ENCODE data around the gene CCDC73. TPM values are rescaled to one million over a fixed set of nuclear protein-coding genes. Genes with fewer than 3 reads are reported as not detected.
A peak's percentile ranks its signal among the peaks of the same experiment; 100 is the strongest.

The CCDC73 gene
- total RNA-seq, 3 donors from 2014 or later = not detected

- DNase-seq (no peak), ATAC-seq (no peak)
- Histone ChIP-seq H3K9me3 (no peaks in the 10 kb centered on the region), H3K4me1 (ENCODE audit: low read depth) (no peaks in the 10 kb centered on the region), H3K36me3 (ENCODE audit: low read depth) (no peaks in the 10 kb centered on the region), H3K4me3 (no peak overlapping the region)
- intact Hi-C loops (cut with DNase I, micrococcal nuclease) = no loop called here
- TF ChIP-seq CTCF (IDR thresholded peaks at IDR 0.05) = no peak
Measured at GRCh38 chr11:32820497-32820896, 26.0 kb upstream of the CCDC73 start.

GRCh38 chr11:32819187-32819586 is 24.7 kb upstream of the CCDC73 start:
- H3K36me3 ChIP-seq (ENCODE audit: low read depth) = no peaks in the 10 kb centered on the region
- intact Hi-C loops (cut with DNase I, micrococcal nuclease) = no loop called here
- ATAC-seq = no peak

DNA sequence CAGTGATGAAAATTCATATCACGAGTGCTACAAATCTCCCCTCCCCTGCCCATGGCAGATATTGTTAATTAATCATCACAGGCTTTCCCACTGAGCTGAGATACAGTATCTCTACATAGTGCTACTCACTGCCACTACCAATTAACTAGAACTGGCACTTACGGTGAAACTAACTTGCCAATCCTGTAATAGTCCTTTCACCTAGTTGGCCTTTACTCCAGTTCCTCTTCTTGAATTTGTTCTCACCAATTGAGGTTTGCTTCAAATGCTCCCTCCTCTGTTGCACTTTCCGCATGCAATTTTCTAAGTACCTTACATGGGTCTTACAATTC is 23.4 kb upstream of the CCDC73 start:
- no peak for ATAC-seq
- intact Hi-C loops (cut with DNase I, micrococcal nuclease) = no loop called here
- TF ChIP-seq CTCF (IDR thresholded peaks at IDR 0.05) = no peak

More at GRCh38 chr11:32819187-32819586, 24.7 kb upstream of the CCDC73 start:
- H3K4me1 ChIP-seq (ENCODE audit: low read depth) = no peaks in the 10 kb centered on the region
- H3K9me3 ChIP-seq = no peaks in the 10 kb centered on the region
- no peak for TF ChIP-seq CTCF (IDR thresholded peaks at IDR 0.05)
- H3K4me3 ChIP-seq = no peak overlapping the region
- no peak for DNase-seq

GRCh38 chr11:32817181-32817851 is 22.9 kb upstream of the CCDC73 start:
- Histone ChIP-seq H3K4me3 (no peak overlapping the region), H3K4me1 (ENCODE audit: low read depth) (no peaks in the 10 kb centered on the region), H3K36me3 (ENCODE audit: low read depth) (no peaks in the 10 kb centered on the region), H3K9me3 (no peaks in the 10 kb centered on the region)
- no peak for TF ChIP-seq CTCF (IDR thresholded peaks at IDR 0.05)
- no peak for DNase-seq
- intact Hi-C loops (cut with DNase I, micrococcal nuclease) = no loop called here
- ATAC-seq = no peak

More for the DNA sequence above, 23.4 kb upstream of the CCDC73 start:
- H3K36me3 ChIP-seq (ENCODE audit: low read depth) = no peaks in the 10 kb centered on the region
- H3K9me3 ChIP-seq = no peaks in the 10 kb centered on the region
- no peaks in the 10 kb centered on the region for H3K4me1 ChIP-seq (ENCODE audit: low read depth)
- DNase-seq = no peak
- no peak overlapping the region for H3K4me3 ChIP-seq

DNA sequence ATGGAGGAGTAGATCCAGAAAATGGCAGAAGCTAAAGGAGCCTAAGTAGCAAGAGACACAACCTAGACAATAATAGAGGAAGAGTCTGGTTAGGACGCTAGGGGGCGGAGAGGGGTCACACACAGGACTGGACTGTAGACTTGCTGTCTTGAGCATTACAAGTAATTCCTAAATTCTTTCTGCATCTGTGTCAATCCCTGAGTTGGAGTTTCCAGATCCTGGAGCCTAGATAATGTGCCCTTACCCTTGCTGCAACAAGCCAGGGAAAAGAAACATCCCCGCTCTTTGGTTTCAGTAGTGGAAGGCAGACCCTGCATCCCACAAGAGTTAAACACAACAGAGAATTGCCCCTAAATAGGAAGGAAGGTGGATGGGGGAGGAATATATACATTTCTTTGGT is 14.9 kb upstream of the CCDC73 start:
- intact Hi-C loops (cut with DNase I, micrococcal nuclease) = no loop called here
- ATAC-seq (peak; percentile 90), DNase-seq (peak in 2 of 3 donors; percentile 59 to 91)
- no peaks in the 10 kb centered on the region for H3K9me3 ChIP-seq
- no peaks in the 10 kb centered on the region for H3K4me1 ChIP-seq (ENCODE audit: low read depth)
- H3K36me3 ChIP-seq (ENCODE audit: low read depth) = no peaks in the 10 kb centered on the region
- peak; percentile 37 for TF ChIP-seq CTCF (IDR thresholded peaks at IDR 0.05)
- H3K4me3 ChIP-seq = no peak overlapping the region

GRCh38 chr11:32796425-32796824 is 2.0 kb upstream of the CCDC73 start:
- Histone ChIP-seq H3K4me1 (ENCODE audit: low read depth) (no peaks in the 10 kb centered on the region), H3K4me3 (no peak overlapping the region), H3K9me3 (no peaks in the 10 kb centered on the region), H3K36me3 (ENCODE audit: low read depth) (no peaks in the 10 kb centered on the region)
- no peak for DNase-seq
- intact Hi-C loops (cut with DNase I, micrococcal nuclease) = loop anchor here in 1 of 2 donors (10.0 kb wide), 1 partner anchor 472 kb away; no protein-coding TSS in a partner anchor
- ATAC-seq = no peak
- TF ChIP-seq CTCF (IDR thresholded peaks at IDR 0.05) = no peak
